ENCODE measurements around the gene ARHGAP26.

Gene ARHGAP26

DNA sequence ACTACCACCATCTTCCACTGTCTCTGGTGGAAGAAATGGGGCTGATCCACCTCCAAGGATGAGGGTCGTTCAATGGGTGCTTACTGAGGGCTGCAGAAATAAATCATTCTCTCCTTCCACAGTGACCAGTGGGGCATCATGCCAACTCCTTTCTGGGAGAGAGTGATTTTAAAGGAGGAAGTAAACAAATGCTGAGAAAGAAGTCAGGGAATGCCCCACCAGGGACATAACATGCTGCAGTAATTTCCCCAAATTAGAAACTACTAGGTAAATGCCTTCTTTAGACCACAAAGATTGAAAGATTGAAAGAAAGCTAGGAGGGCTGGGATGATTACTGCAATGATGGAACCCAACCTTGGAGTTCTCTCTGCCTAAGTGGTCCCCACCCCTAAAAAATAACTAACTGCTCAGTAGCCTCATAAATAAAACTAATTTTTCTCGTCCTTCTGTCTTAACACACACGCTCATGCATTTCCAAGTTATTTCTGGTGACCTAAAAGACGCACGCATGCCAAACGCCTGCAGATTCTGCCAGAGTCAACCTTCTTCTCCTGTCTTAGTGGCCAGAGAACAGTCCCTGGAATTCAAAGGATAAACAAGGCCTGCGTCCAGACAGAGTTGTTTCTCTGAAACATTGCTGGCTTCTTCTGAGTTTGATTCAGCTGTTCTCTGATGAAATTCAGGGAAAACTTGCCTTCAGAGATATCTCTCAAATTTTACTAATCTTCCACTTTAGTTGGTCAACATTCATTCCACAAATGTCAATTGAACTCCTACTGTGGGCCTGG lies 383.3 kb downstream of the ARHGAP26 start:
- no peak for DNase-seq

DNA sequence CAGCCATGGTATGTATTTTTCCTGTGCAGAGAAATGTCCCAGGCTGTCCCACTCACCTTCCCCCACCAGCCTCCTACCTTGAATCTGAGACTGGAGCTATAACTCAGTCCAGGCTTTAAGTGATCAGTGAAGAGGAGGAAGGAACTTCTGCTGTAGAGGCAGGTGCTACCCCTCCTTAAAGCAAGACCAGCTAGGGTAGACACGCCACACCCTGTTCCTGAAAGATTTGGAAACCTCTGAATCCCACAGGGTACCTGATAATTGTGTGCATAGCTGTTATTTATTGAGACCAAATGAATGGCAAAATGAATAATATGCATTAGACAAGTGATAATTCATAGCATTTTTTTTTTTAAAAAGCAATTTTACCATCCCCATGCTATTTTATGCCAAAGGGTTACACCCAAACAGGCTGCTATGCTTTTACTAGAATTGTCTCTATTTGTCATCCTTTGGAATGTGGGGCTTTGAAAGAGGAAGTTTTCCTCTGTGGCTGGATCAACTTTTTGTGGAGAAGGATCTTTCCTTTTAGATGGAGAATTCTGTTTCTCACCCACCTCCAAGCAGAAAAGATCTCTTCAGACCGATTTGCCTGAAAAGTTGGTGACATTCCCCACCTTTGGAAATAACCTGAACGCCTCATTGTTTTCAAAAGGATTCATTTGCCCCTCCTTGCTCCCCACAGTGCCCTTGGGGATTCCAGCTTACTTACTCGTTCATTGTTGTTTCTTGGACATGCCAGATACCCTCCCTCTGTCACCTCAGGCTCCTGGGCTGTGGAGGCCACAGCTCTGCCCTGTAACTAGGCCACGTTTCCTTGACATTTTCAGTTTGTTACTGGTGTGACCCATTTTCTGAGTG lies 384.6 kb downstream of the ARHGAP26 start:
- DNase-seq = no peak

DNA sequence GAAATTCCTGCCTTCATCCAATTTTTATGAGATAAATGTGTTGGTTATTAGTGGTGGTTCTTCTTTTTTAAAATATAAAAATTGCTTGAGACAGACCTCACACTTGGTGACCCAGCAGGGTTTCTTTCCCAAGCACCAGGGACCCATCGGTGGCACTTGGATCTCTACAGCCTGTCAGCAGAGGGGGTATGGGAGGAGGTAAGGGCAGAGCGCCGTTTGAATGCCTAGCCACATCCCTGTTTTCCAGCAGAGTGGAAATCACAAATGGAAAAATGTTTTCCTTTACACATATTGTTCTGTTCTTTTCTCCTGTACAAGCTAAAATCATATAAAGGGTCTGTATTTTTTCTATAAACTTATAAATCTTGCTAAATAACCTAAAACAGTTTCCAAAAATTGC lies 385.3 kb downstream of the ARHGAP26 start:
- no peak for DNase-seq

DNA sequence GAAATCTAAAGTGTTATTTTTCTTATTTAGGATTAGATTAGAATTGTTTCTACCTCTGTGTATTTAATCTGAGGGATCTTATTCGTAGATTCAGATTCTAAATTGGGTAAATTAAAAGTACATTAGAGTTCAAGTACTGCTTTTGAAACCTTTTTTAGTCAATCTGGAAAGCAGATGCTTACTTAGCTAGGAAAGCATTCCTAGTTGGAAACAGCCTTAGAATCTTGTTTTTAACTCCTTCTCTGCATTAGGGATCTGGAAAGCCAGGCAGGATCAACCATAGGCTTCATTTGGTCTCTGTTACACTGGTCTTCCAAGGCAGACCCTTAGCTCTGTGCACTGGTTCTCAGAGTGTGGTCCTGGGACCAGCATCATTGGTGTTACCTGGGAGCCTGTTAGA lies 385.9 kb downstream of the ARHGAP26 start:
- no peak for DNase-seq

DNA sequence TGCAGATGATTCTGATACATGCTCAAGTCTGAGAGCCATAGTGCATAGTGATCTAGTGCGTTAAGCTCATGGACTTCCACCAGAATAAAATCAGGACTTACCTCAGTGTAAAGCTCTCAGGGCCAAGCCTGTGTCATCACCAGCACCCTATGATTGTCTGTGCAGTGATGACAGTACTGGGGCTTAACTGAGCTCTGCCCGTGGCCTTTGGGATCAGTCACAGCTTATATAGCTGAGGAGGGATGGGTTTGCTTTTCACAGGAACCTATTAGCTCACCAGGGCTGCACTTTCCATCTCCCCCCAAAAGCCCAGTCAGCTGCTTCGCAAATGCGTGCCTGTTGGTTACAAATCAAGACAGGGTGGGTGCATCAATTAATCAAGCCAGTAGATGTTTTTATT lies 386.4 kb downstream of the ARHGAP26 start:
- DNase-seq = no peak

DNA sequence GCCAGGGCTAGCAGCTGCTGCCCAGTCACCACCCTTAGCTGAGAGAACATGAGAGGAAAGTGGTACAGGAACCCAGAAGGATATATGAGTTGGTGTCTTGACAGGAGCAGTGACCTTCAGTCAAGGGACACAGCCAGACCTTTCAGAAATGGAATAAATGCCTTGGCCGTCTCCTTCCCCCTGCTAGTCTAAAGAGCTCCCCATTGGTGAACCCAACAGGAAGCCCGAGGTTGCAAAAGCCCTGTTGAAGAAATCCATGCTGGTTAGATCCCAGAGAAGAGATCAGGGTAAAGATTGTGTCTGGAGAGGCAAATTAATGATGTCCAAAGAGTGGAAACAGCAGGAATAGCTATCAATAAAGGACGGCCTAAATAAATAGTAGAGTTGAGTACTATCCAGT lies 388.9 kb downstream of the ARHGAP26 start:
- no peak for DNase-seq

DNA sequence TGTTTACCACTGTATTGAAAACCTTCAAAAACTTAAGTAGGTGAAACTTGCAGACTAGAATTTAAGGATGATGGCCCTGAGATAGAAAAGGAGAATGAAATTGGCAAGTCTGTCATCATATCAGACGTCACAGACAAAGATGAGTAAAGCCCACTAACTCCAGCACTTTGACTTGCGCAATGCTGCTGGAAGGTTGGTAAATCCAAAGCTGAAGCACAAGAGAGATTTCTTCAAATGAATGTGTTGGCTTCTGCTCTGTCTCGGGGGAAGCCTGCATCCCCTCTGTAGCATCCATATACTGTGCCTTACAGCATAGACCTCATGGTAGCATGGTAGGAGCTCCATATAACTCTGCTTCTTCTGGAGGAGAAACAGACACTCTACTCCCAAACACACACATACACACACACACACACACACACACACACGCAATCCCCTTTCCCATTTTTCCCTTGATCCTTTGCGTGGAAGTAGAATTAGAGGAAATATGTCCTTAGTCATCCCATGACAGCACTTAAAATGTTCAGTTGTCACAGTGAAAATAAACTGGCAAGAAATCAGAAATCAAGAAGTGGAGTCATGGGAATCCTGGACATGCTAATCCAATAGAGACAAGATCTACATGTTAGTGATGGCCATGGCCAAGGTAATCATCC lies 391.8 kb downstream of the ARHGAP26 start:
- DNase-seq = no peak

DNA sequence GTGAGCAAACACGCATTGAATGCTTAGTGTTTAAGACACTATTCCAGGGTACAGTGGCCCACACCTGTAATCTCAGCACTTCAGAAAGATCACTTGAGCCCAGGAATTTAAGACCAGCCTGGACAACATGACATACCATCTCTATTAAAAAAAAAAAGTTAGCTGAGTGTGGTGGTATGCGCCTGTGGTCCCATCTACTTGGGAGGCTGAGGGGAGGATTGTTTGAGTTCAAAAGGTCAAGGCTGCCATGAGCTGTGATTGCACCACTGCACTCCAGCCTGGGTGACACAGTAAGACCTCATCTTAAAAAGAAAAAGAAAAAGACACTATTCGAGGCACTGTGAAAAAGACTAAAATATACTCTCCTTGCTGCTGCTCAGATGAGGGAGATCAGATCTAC lies 392.6 kb downstream of the ARHGAP26 start:
- no peak for DNase-seq

DNA sequence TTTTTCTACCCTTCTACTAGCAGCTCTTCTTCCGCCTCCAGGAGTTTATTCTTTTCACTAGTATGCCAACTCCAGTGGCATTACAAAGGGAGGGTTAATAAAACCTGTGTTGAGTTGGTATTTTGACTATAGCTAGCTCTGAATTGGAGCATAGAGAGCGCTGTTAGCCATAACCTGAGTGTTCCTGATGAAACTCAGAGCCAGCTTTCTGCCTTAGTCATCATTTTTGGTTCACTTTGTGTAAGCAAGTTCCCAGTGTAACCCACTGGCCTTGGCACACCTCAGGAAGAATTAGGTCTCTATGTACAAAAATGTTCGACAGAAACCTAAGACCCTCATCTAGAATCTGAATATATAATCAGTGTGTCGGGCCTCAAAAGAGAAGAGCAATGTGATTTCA lies 394.4 kb downstream of the ARHGAP26 start:
- no peak for DNase-seq

DNA sequence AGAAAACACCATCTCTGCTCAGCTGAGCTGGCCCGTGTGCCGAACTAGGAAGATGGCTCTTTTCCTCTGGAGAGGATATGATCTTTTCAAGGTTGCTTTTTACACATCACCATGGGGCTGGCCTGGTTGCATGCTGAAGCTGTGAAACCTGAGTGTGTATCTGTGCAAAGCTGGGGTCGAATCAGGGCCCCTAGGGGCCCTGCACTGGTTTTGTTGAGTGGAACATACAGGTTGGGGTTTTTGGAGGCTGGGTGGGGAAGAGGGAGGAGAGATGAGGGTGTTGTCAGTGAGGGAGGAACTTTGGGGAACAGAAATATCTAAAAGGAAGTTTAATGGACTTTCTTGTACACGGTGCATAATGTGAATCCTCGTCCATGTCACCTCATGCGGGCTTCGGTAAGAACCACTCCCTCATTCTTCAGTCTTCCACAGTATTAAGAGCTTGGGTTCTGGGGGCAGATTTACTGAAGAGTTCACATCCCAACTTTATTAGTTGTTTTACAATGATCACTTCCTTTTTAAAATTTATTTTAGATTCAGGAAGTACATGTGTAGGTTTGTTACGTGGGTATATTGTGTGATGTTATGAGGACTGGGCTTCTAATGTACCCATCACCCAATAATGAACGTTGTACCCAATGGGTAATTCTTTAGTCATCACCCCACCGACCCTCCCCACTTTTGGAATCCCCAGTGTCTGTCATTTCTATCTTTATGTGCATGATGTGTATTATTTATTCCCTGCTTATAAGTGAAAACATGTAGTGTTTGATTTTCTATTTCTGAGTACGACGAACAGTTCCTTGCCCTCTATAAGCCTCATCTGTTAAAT lies 395.1 kb downstream of the ARHGAP26 start:
- DNase-seq = no peak

DNA sequence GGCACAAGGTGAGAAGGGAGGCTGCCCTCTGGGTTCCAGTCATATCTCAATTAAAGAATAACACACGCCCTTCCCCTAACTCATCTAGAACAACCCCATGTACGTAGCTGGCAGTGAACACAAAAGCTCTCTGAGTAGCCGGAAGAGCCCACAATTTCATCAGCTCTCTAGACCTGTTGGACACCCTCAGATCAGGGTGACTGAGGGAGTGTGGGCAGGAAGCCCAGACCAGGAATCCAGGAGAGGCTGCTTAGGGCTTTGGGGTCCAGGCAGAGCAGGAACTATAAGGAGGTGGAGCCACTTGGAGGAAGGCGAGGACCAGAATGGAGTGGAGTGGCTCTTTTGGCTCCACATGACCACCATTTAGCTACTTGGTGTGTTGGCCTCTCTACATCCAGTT lies 395.9 kb downstream of the ARHGAP26 start:
- DNase-seq = no peak

DNA sequence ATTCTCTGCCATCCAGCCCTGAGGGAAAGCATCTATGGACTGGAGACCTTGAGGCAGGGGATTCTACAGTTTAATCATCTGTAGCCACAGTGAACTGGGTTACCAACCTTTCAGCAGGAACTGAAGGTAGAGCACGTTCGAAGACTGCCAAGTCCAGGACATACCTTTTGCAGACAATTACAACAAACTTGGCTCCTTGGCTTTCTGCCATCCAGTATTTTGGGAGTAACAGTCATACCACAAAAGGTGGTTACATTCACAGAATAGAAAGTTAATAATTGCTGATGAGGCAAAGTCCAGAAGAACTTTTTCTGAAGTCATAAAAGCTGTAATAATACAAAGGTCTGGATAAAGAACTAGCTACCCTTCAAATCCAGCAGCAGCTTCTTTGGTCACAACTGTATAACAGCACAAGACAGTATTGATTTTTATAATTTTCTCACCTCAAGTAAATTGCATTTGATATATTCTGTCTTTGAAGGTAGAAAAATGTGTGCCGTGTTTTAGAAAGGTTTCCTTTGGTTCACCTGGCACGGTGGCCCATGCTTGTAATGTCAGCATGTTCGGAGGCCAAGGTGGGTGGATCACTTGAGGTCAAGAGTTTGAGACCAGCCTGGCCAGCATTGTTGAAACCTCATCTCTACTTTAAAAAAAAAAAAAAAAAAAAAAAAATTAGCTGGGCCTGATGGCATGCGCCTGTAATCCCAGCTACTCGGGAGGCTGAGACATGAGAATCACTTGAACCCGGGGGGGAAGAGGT lies 396.7 kb downstream of the ARHGAP26 start:
- DNase-seq = no peak

DNA sequence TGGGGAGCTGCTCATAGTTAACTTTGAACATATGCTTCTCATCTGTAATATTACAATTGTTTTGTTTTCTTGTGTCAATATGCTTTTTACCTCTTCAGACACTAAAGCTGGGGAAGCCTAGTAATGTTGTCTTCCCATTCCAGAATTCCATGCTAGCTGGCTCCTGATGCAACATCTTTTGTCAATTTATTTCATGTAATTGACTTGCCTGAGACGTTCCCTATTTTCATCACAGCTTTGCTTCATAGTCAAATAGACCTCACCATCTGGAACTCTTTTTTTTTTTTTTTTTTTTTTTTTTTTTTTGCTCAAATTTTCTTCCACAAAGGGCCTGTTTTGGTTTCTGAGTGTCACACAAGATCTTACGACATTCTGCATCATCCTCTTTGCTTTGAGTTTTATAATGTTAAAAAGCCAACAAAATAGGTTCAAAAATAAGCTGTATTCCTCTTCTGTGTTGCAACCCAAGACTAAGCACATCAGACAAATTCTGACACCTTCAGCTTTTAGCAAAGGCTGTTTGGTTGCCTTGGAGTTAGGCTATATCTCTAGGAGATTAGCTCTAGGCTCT lies 398.1 kb downstream of the ARHGAP26 start:
- no peak for DNase-seq

DNA sequence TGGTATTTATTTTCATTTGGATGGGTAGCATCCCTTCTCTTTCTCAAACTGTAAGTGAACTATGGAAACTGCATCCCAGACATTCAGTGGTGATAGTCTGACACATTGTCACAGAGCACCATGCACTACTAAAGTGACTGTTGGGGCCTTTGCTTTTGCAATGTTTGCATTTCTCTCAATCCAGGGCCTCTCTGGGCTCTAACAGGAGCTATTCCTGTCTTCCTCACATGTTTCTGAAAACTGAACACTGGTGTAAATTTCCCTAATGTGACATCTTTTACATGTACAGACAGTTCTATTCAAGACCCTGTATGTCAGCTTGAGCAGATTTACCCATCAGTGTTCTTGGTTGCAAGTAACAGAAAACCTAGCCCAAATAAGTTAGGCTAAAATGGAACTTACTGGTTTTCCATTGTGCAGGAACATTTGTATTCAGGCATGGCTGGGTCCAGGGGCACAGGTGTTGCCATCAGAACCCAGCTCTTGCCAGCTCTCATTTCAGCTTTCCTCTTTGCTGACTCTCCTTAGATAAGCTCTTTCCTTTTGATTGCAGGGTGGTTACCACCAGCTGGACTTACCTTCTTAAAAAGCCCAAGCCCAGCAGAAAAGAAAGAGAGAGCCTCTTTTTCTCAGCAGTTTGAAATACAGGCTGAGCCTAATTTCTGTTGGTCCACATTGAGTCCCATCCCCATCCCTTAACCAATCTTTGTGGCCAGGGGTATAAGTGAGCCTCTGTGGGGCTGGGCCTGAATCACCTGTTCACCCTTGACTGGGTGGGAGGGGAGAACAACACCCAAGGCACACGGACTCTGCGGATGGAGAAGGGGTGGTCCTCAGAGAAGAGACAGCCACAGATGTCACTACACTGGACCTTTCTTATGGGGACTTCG lies 399.0 kb downstream of the ARHGAP26 start:
- no peak for DNase-seq

DNA sequence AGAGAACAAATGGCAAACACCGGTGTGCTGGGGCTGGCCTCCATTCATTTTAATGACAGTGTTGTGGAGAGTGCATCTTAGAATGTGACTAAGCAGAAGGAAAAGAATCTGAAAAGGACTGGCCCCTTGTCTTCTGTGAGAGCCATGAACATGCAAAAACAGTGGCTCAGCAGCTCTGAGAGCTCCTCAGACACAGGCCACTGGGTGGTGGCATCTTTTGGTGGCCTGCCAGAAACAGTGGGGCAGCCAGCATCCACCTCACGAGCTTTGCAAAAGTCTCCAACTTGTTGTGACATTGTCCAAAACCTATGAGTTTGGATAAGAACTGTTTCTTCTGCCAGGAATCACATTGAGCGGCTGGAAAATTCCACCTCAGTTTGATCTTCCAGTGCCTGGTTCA lies 399.9 kb downstream of the ARHGAP26 start:
- no peak for DNase-seq

DNA sequence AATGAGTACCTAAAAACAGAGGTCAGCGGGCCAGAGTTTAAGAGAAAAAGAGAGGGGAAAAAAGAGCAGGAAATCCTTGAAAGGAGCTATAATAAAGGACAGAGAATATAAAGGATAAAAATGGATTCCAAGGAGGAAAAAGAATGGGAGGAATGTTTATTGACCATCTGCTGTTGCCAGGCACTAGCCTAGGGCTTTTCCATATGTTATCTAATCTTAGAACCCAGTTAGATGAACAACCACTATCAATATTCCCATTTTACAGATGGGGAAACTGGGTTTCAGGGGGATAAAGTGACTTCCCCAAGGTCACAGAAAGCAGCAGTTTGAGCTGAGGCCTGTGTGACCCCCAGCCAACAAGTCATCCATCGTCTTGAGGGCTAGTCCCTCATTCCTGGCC lies 400.8 kb downstream of the ARHGAP26 start:
- DNase-seq = no peak

DNA sequence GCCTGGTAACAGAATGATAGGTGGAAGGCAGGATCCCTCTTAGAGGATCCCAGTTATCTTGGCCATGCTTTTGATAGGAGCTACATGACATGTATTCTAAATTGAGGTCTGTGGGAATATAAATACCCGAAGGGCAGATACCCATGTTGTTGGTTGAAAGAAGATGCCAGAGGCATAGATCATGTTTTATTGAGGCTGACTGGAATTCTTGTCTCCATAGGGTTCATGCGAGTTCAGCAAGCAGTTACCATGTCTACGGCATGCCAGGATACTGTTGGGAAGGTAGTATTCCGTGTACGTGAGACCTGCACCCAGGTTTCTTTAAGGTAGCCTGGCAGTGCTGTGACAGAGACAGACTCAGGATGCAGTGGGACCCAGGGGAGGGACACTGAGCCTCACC lies 402.6 kb downstream of the ARHGAP26 start:
- DNase-seq = no peak

DNA sequence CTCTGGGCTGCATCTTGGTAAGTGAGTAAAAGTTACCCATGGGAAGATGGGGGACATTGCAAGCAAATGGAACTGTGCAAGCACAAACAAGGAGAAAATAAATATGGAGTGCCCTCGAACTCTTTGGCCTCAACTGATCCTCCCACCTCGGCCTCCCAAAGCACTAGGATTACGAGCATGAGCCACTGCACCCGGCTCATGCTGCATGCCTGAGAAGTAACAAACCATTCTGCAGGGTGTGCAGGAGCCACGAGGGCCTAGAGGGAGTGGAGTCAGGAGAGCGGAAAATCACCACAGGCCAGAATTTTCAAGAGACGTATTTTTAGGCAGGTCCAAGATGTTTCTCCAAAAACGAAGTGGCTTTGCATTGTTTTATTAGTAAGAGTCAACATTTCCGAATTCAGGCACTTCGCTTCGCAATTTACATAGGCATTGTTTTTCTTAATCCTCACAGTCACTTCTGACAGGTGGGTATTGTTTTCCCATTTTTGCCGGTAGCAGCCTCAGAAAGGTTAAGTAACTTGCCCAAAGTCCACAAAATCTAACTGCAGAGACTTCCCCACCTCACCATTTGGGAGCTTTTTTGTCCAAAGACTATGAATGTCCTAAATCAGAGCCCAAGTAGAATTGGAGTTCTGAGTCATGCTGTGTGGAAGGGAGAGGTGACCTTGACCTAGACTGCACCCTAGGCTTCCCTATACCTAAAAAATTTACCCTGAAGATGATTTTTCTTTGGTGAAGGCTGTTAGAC lies 403.1 kb downstream of the ARHGAP26 start:
- DNase-seq = no peak

DNA sequence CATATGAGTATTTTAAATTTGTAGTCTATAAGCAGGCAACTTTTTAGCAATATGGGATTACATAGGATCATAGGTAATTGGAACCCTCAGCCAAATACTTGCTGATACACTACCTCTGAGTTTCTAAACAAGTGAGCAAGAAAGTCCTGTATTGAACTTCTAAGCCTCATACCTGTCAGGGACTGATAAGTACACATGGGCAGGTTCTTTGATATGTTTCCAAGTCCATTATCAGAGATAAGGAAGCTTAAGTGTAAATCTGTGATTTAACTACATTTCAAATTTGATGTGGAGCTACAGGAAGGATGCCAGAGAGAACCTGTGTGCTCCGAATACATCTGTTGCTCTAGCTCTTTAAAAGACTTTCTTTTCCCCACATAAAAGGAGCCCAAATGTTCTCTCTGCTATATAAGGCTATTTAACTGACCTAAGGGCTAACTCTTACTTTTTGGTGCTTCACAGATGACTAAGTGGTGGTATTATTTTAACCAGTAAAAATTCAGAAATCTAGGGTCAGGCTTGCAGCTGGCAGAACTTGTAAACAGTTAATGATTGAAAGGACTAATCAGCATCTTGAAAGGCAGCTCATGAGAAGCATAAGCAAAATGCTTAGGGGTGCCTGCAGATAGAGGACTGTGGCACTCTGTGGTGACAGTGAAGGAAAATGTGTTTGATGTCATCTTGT lies 404.7 kb downstream of the ARHGAP26 start:
- DNase-seq = no peak

All from CD4-positive, alpha-beta T cell treated with Interleukin-17A for 4 hours (primary cell).